HG03039 (cell line): ENCODE results near the gene FAM50A.
A peak's percentile ranks its signal among the peaks of the same experiment; 100 is the strongest.
"Not testable (repeated sequence)": the region's sequence is repeated elsewhere in the genome, so short reads cannot be mapped to it uniquely, and the experiment has no call there.

Experiments
- ATAC-seq: cut with Tn5 transposase; IDR thresholded peaks from one replicate; pipeline ENCODE4 v1.9.1; 2021; ENCODE audit warnings: mild to moderate bottlenecking, moderate library complexity; ENCODE audit not compliant: unreplicated experiment

The FAM50A gene

DNA sequence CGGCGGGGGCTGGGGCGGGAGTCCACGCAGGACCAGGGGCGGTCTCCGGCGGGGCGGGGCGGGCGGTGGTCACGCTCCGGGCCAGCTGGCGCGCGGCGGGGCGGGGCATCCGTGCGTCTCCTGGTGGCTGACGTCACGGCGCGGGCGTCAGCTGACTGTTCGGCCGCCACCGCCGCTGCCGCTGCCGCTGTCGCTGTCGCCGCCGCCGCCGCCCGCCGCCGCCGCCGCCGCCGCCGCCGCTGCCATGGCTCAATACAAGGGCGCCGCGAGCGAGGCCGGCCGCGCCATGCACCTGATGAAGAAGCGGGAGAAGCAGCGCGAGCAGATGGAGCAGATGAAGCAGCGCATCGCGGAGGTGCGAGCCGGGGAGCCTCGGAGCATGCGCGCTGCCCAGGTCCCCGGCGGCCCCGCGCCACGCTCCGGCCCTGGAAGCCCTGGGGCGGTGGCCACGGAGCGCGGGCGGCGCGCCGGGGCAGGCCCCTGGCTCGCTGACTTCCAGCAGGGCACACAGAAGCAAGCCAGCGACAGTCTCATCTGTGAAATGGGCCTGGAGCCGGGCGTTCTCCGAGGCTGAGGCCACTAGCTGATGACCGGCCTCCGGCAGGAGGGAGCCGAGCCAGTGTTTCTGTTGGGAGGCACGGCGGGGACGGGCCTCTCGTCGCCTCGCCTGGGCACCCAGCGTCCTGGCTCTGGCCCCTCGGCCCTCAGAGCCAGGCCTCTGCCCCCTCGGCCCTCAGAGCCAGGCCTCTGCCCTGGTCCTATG lies at the start of gene FAM50A:
FAM50A (plus strand) TSS at position 150 of the 763 bp plus-strand sequence; CDS start at position 245, 95 bp downstream.
- peak; percentile 76 for ATAC-seq

- not testable (repeated sequence) for ATAC-seq
These were observed 47.6 kb upstream of the FAM50A start for GRCh38 chrX:154396363-154396762.

- peak; percentile 49 for ATAC-seq
These were observed 46.7 kb upstream of the FAM50A start for GRCh38 chrX:154396973-154397887.

DNA sequence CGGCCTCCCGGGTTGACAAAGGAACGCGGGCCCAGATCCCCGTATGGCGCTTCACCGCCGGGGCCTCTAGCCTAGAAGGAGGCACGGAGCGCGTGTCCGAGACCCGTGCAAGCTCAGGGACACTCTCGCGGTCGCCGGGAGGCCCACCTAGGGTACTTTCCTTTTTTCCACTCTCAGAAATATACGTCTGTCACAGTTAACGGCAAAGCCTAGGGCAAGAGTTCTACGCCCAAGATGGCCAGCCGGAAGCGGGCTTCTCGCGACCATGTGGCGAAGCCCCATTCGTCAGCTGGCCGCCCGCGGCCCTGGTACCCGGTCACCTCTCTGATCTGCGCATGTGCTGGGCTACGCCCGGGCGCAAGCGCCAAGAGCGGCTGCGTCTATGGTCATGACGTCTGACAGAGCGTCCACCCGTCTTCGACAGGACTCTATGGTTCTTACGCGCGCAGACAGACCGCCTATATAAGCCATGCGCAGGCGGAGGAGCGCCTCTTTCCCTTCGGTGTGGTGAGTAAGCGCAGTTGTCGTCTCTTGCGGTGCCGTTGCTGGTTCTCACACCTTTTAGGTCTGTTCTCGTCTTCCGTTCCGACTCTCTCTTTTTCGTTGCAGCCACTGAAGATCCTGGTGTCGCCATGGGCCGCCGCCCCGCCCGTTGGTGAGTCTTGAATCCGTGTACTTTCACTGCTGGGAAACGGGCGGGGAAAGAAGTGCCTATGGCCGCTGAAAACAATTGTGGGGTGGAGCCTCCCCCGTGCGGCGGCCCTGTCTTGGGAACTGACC lies 45.9 kb upstream of the FAM50A start, which contains the start of gene RPL10:
RPL10 (plus strand) TSS at position 490 of the 780 bp plus-strand sequence; CDS start at position 633, 143 bp downstream.
- ATAC-seq, result peak; percentile 78

- no peak for ATAC-seq
These were observed 45.0 kb upstream of the FAM50A start for GRCh38 chrX:154398668-154399526.

GRCh38 chrX:154399527-154400368 lies 44.2 kb upstream of the FAM50A start:
- no peak for ATAC-seq

- not testable (repeated sequence) for ATAC-seq
These were observed 43.5 kb upstream of the FAM50A start for GRCh38 chrX:154400369-154400817.

- no peak for ATAC-seq
These were observed 42.7 kb upstream of the FAM50A start for GRCh38 chrX:154401045-154401799.

- no peak for ATAC-seq
These were observed 41.9 kb upstream of the FAM50A start for GRCh38 chrX:154401918-154402621.

GRCh38 chrX:154402622-154403127 lies 41.3 kb upstream of the FAM50A start:
- ATAC-seq, result no peak

DNA sequence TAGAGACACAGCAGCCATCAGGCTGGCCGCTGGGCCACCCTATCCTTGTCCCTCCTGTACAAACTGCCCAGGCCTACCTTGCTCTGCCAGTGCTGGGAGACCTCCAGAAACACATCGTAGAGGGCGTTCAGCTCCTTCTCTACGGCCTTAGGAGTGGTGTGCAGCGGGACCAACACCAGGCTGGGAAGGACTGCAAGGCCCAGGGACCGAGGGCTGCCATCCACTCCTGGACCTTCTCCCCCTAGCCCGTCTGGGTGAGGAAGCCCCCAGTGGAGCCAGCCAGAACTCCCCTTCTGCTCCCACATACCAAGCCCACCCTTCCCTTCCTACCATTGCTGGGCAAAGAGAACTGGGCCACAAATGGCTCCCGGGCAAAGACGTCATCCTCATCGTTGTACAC lies 40.7 kb upstream of the FAM50A start:
- no peak for ATAC-seq

GRCh38 chrX:154403858-154404257 lies 40.1 kb upstream of the FAM50A start:
- no peak for ATAC-seq

DNA sequence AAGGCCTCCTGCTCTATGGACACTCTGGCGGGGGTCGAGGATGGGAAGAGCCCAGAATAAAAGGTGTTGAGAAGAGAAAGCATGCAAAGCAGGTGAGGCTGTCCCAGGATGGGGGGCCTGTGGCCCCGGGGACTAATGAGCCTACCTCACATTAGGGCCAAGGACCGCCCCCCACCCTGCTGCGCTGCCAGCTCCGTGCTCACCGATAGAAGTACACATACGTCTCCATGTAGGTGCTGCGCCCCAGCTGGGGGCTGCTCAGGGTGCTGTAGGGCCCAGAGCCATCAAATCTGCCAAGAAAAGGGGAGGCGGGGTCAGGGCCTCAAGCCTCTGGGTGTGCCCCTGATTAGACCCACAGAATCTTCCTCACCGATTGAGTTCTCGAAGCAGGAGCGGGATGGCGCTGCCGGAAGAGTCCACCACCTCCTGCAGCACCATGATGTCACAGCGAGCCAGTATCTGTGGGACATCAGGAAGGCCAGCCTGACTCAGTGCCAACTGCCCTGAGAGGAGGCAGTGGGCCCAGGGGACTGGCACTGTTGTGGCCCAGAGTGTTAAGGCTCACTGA lies 39.2 kb upstream of the FAM50A start:
- no peak for ATAC-seq

DNA sequence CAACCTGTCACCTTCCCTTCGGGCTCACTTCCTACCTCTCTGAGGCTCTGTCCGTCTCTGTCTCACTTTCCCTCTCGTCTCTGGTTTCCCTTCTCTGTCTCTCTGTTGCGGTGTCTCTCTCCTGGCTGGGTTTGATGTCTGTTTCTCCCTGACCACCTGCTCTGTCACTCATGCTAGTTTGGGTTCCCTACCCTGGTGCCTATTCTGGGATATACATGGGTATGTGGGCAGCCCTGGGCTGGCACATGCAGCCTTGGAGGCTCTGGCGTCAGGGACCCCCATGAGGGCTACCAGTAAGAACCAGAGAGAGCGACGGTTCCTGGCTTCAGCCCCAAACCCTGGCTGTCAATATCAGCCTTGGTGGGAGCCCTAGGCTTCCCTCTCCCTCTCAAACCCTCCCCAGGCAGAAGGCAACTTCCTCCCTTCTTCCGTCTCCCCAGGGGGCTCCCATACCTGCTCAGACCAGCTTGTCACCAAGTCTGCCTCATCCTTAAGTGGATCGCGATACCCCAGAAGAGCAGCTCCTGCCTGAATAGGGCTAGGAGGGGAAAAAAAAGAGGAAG lies 35.2 kb upstream of the FAM50A start:
- no peak for ATAC-seq

- ATAC-seq, result no peak
These were observed 34.6 kb upstream of the FAM50A start, which contains the start of gene DNASE1L1 for GRCh38 chrX:154409222-154409871. Gene DNASE1L1, minus strand, starts transcription at chrX:154409254. Its CDS starts 3,686 bp downstream, at chrX:154405568.

DNA sequence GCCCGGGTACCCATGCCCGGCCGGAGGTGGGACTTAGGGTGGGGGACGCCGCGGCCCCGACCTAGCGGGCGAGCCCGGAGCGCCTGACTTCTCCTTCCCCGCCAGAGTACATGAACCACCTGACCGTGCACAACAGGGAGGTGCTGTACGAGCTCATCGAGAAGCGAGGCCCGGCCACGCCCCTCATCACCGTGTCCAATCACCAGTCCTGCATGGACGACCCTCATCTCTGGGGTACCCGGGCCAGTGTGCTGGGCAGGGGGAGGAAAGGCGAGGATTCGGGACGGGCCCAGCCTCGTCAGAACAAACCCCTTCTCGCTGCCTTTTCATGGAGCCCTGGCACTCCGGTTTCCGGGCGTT lies 32.0 kb upstream of the FAM50A start:
- ATAC-seq, result peak; percentile 42
